ENCODE measurements around the gene FAM241B. TPM values are rescaled to one million over a fixed set of nuclear protein-coding genes. Genes with fewer than 3 reads are reported as not detected.

Gene FAM241B
- total RNA-seq, 4 donors from 2014 or later = 1.4 to 2.4 TPM; not detected in 2

- no peak for TF ChIP-seq CTCF (IDR thresholded peaks at IDR 0.05)
- Histone ChIP-seq H3K27ac (no peak overlapping the region), H3K4me3 (no peak overlapping the region), H3K27me3 (no peaks in the 10 kb centered on the region), H3K36me3 (no peaks in the 10 kb centered on the region), H3K9me3 (no peaks in the 10 kb centered on the region), H3K4me1 (no peaks in the 10 kb centered on the region)
- no peak for DNase-seq
Measured at GRCh38 chr10:69649786-69650550, 19.9 kb downstream of the FAM241B start.

GRCh38 chr10:69650589-69651261 lies 20.7 kb downstream of the FAM241B start:
- Histone ChIP-seq H3K36me3 (no peaks in the 10 kb centered on the region), H3K27me3 (no peaks in the 10 kb centered on the region), H3K9me3 (no peaks in the 10 kb centered on the region), H3K27ac (no peak overlapping the region), H3K4me1 (no peaks in the 10 kb centered on the region), H3K4me3 (no peak overlapping the region)
- DNase-seq = no peak
- TF ChIP-seq POLR2A (IDR thresholded peaks at IDR 0.05) (no peak), CTCF (IDR thresholded peaks at IDR 0.05) (no peak)

GRCh38 chr10:69651362-69651761 lies 21.3 kb downstream of the FAM241B start:
- DNase-seq = no peak
- H3K36me3 ChIP-seq = no peaks in the 10 kb centered on the region
- H3K4me1 ChIP-seq = no peaks in the 10 kb centered on the region
- TF ChIP-seq CTCF (IDR thresholded peaks at IDR 0.05) (no peak), POLR2A (IDR thresholded peaks at IDR 0.05) (no peak)
- no peak overlapping the region for H3K4me3 ChIP-seq
- H3K27me3 ChIP-seq = no peaks in the 10 kb centered on the region
- H3K27ac ChIP-seq = no peak overlapping the region
- H3K9me3 ChIP-seq = no peaks in the 10 kb centered on the region

- no peaks in the 10 kb centered on the region for H3K4me1 ChIP-seq
- no peaks in the 10 kb centered on the region for H3K36me3 ChIP-seq
- DNase-seq = no peak
- no peak overlapping the region for H3K27ac ChIP-seq
- H3K9me3 ChIP-seq = no peaks in the 10 kb centered on the region
- TF ChIP-seq CTCF (IDR thresholded peaks at IDR 0.05) (no peak), POLR2A (IDR thresholded peaks at IDR 0.05) (no peak)
- H3K27me3 ChIP-seq = no peaks in the 10 kb centered on the region
- H3K4me3 ChIP-seq = no peak overlapping the region
Measured at GRCh38 chr10:69652111-69652856, 22.2 kb downstream of the FAM241B start.

GRCh38 chr10:69652857-69653199 lies 22.8 kb downstream of the FAM241B start:
- no peaks in the 10 kb centered on the region for H3K9me3 ChIP-seq
- TF ChIP-seq CTCF (IDR thresholded peaks at IDR 0.05) (no peak), POLR2A (IDR thresholded peaks at IDR 0.05) (no peak)

More at GRCh38 chr10:69652857-69653199, 22.8 kb downstream of the FAM241B start:
- Histone ChIP-seq H3K27me3 (no peaks in the 10 kb centered on the region), H3K4me3 (no peak overlapping the region), H3K4me1 (no peaks in the 10 kb centered on the region), H3K27ac (no peak overlapping the region), H3K36me3 (no peaks in the 10 kb centered on the region)
- DNase-seq = no peak

Measured in Peyer's patch (tissue), 4 donors.